Caco-2 (cell line): ENCODE measurements around the gene ASB10. TPM values are rescaled to one million over a fixed set of nuclear protein-coding genes. Genes with fewer than 3 reads are reported as not detected.

Source experiments
- BruUV-seq: library from RNA; stranded (reverse); fragments of 400-500 nt; replicated peaks from 2 replicates; lab custom pipeline; 2021; lab: Mats Ljungman, UMichigan
- CTCF ChIA-PET: fragments of 300-600 bp; sonication (Branson Sonifier 250); formaldehyde crosslinking; loops from one replicate; lab custom pipeline; 2022; ENCODE audit warnings: antibody characterized with exemption; lab: Charles Lee
- POLR2A ChIA-PET: fragments of 300-600 bp; sonication (Branson Sonifier 250); formaldehyde crosslinking; loops from one replicate; lab custom pipeline; 2022; ENCODE audit warnings: antibody characterized with exemption; lab: Charles Lee
- DNase-seq, 2 experiments: peaks; one replicate each; pipeline versions ENCODE4 v3.0.0 to v3.0.0-alpha.2; 2020 to 2022
- H3K27me3 ChIP-seq: replicated peaks from 2 replicates; pipeline ENCODE4 v1.6.0; 2011; ENCODE audit warnings: low read length; ENCODE audit not compliant: control insufficient read depth, insufficient read depth
- H3K36me3 ChIP-seq: 2 replicates; pipeline ENCODE4 v1.5.1; 2011; ENCODE audit warnings: low read length; ENCODE audit not compliant: control insufficient read depth, insufficient read depth
- H3K4me1 ChIP-seq: fragments of 250-450 bp; sonication (Bioruptor Pico); 2 replicates; pipeline ENCODE4 v1.5.1; 2020; ENCODE audit warnings: mild to moderate bottlenecking
- H3K4me3 ChIP-seq: 2 replicates; pipeline ENCODE4 v1.5.1; 2011; ENCODE audit warnings: low read depth, mild to moderate bottlenecking, control low read depth, low read length
- H3K9me3 ChIP-seq: fragments of 250-450 bp; sonication (Bioruptor Pico); 2 replicates; pipeline ENCODE4 v1.5.1; 2020; ENCODE audit warnings: mild to moderate bottlenecking, moderate library complexity
- H3K27ac Mint-ChIP-seq: one replicate; pipeline ENCODE4 v1.8.0; 2022; ENCODE audit warnings: mixed read lengths; ENCODE audit not compliant: unreplicated experiment
- H3K27me3 Mint-ChIP-seq: one replicate; pipeline ENCODE4 v1.8.0; 2022; ENCODE audit warnings: mixed read lengths; ENCODE audit not compliant: insufficient read depth, unreplicated experiment
- H3K36me3 Mint-ChIP-seq: one replicate; pipeline ENCODE4 v1.8.0; 2022; ENCODE audit warnings: mild to moderate bottlenecking, mixed read lengths; ENCODE audit not compliant: insufficient read depth, unreplicated experiment
- H3K4me1 Mint-ChIP-seq: one replicate; pipeline ENCODE4 v1.8.0; 2022; ENCODE audit warnings: low read depth, mixed read lengths; ENCODE audit not compliant: unreplicated experiment
- H3K4me3 Mint-ChIP-seq: one replicate; pipeline ENCODE4 v1.8.0; 2022; ENCODE audit warnings: mild to moderate bottlenecking, moderate library complexity, mixed read lengths; ENCODE audit not compliant: unreplicated experiment
- H3K9me3 Mint-ChIP-seq: one replicate; pipeline ENCODE4 v1.8.0; 2022; ENCODE audit warnings: mixed read lengths; ENCODE audit not compliant: unreplicated experiment
- intact Hi-C: fragments of 100-400 bp; cut with micrococcal nuclease; formaldehyde crosslinking; loops from one replicate; pipeline ENCODE4 v1.10.0; 2022; ENCODE audit not compliant: unreplicated experiment
- total RNA-seq: library from RNA; stranded (reverse); gene quantifications from 2 replicates; pipeline ENCODE4 v1.2.3, GENCODE V29; 2022
- TF ChIP-seq, protein P1 (sequence below), 2 experiments: fragments of 200-600 bp in 1 of 2; IDR thresholded peaks; 1 replicate in 1 of 2; 2 replicates in 1 of 2; pipeline versions ENCODE4 v1.5.1 to v1.8.0; 2011 to 2022; ENCODE audit warnings: antibody characterized with exemption in 1 of 2, control low read depth in 1 of 2, inconsistent platforms in 1 of 2, low read depth in 1 of 2, low read length in 1 of 2, mild to moderate bottlenecking in 1 of 2, moderate library complexity in 1 of 2; ENCODE audit not compliant: insufficient read depth in 1 of 2, severe bottlenecking in 1 of 2, unreplicated experiment in 1 of 2

ASB10 gene
- total RNA-seq, 1 experiment from 2014 or later = not detected

DNA sequence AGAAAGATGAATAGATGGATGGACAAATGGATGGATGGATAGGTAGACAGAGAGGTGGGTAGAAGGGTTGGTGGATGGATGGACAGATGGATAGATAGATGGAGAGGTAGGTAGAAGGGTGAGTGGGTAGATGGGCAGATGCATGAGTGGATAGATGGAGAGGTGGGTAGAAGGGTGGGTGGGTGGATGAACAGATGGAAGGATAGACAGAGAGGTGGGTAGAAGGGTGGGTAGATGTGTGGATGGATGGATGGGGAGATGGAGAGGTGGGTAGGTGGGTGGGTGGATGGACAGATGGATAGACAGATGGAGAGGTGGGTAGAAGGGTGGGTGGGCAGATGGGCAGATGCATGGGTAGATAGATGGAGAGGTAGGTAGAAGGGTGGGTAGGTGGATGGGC is 10.9 kb upstream of the ASB10 start:
- no peak overlapping the region for H3K27ac Mint-ChIP-seq
- Histone ChIP-seq H3K36me3 (no peaks in the 10 kb centered on the region), H3K4me3 (no peak overlapping the region), H3K9me3 (no peaks in the 10 kb centered on the region), H3K4me1 (no peaks in the 10 kb centered on the region), H3K27me3 (0 out of 2 replicates have a peak, but pooled peaks cover 3% of the 10 kb centered on the region)
- ChIA-PET CTCF (no interaction called here), POLR2A (no interaction called here)
- DNase-seq = no peak
- H3K4me3 Mint-ChIP-seq = no peak overlapping the region
- no TSS peak for BruUV-seq
- TF ChIP-seq, protein P1, sequence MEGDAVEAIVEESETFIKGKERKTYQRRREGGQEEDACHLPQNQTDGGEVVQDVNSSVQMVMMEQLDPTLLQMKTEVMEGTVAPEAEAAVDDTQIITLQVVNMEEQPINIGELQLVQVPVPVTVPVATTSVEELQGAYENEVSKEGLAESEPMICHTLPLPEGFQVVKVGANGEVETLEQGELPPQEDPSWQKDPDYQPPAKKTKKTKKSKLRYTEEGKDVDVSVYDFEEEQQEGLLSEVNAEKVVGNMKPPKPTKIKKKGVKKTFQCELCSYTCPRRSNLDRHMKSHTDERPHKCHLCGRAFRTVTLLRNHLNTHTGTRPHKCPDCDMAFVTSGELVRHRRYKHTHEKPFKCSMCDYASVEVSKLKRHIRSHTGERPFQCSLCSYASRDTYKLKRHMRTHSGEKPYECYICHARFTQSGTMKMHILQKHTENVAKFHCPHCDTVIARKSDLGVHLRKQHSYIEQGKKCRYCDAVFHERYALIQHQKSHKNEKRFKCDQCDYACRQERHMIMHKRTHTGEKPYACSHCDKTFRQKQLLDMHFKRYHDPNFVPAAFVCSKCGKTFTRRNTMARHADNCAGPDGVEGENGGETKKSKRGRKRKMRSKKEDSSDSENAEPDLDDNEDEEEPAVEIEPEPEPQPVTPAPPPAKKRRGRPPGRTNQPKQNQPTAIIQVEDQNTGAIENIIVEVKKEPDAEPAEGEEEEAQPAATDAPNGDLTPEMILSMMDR (IDR thresholded peaks at IDR 0.05; ENCODE audit: insufficient read depth in 1 of 2, low read depth in 1 of 2, low read length in 1 of 2, severe bottlenecking in 1 of 2, unreplicated experiment in 1 of 2) = no peak
- intact Hi-C loops = no loop called here
- H3K9me3 Mint-ChIP-seq = no peaks in the 10 kb centered on the region
- no peaks in the 10 kb centered on the region for H3K36me3 Mint-ChIP-seq
- no peaks in the 10 kb centered on the region for H3K4me1 Mint-ChIP-seq
- peaks cover 11% of the 10 kb centered on the region for H3K27me3 Mint-ChIP-seq

DNA sequence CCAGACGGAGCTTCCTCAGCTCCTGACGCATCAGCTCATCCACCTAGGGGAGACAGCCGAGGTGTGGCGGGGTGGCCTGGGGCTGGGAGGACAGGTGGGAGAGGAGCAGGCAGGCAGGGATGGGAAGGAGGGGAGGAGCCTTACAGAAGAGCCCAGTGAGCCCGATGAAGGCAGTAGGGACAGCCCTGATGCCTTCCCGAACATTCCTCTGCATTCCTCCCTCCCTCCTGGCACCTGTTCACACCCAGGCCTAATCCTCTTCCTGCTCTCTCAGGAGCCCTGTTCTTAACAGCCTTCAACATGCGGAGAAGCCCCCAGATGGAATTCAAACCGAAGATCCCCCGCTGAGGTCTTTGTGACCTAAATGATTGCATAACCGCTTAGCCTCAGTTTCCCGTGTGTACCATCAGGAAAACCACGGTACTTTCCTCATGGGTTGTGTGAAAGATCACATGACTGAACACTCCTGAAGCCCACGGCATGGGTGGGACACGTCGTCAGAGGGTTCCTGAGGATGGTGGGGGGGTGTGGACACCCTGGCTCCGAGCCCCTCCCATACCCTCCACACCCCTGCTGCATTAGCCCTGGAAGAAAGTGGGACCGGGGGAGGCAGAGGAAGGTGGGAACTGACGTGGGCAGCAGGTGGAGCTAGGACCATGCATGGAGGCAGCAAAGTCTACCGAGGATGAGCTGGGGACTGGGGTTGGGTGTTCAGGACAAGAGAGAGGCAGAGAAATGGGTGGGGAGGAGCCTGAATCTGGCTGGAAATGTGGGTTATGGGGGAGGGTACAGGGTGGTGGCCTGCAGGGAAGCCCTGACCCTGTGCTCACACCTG is 8.8 kb upstream of the ASB10 start:
- no TSS peak for BruUV-seq
- Histone ChIP-seq H3K9me3 (no peaks in the 10 kb centered on the region), H3K27me3 (peaks cover 3% of the 10 kb centered on the region; the same call in 1 of the 2 replicates), H3K4me1 (no peaks in the 10 kb centered on the region), H3K36me3 (no peaks in the 10 kb centered on the region), H3K4me3 (no peak overlapping the region)
- intact Hi-C loops = no loop called here
- no peak overlapping the region for H3K27ac Mint-ChIP-seq
- ChIA-PET POLR2A (no interaction called here), CTCF (interaction anchor here (1.1 kb wide), 1 partner anchor 28 kb away, joined by 3 read pairs; the partner anchor contains the start of gene GBX1)
- H3K4me1 Mint-ChIP-seq = no peaks in the 10 kb centered on the region
- no peaks in the 10 kb centered on the region for H3K36me3 Mint-ChIP-seq
- H3K4me3 Mint-ChIP-seq = no peak overlapping the region
- no peaks in the 10 kb centered on the region for H3K9me3 Mint-ChIP-seq
- TF ChIP-seq, protein P1 (IDR thresholded peaks at IDR 0.05; ENCODE audit: insufficient read depth in 1 of 2, low read depth in 1 of 2, low read length in 1 of 2, severe bottlenecking in 1 of 2, unreplicated experiment in 1 of 2) = no peak
- DNase-seq = no peak
- peaks cover 7% of the 10 kb centered on the region for H3K27me3 Mint-ChIP-seq

DNA sequence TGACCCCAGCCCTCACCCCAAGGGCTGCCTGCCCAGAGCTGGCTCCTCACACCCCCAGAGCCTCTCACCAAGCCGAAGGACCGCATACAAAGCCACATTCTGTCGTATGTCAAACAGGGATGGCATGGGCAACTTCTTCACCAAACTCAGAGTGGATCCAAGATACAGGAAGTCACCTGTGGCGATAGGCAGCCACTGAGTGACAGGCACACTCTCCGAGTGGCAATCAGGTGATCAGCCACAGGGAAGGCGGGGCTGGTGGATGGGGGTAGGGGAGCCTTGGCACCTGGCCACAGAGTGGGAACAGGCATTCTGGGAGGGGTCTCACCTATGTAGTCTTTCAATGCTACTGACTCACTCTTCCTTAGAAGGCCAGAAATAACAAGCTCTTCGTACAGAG is 7.1 kb upstream of the ASB10 start:
- POLR2A ChIA-PET = no interaction called here
- H3K4me3 ChIP-seq = no peak overlapping the region
- no peak overlapping the region for H3K27ac Mint-ChIP-seq
- H3K4me3 Mint-ChIP-seq = no peak overlapping the region
- no peaks in the 10 kb centered on the region for H3K4me1 Mint-ChIP-seq
- DNase-seq = no peak
- intact Hi-C loops = no loop called here
- CTCF ChIA-PET = interaction anchor here (0.7 to 1.1 kb wide), 2 partner anchors 27 to 176 kb away, joined by 3 read pairs; partner anchors contain the start of gene GBX1
- H3K9me3 Mint-ChIP-seq = no peaks in the 10 kb centered on the region
- BruUV-seq = no TSS peak
- peaks cover 12% of the 10 kb centered on the region for H3K27me3 Mint-ChIP-seq
- H3K4me1 ChIP-seq = no peaks in the 10 kb centered on the region
- TF ChIP-seq, protein P1 (IDR thresholded peaks at IDR 0.05; ENCODE audit: insufficient read depth in 1 of 2, low read depth in 1 of 2, low read length in 1 of 2, severe bottlenecking in 1 of 2, unreplicated experiment in 1 of 2) = no peak
- H3K36me3 ChIP-seq = no peaks in the 10 kb centered on the region
- H3K27me3 ChIP-seq = peaks cover 3% of the 10 kb centered on the region; the same call in 1 of the 2 replicates
- H3K9me3 ChIP-seq = no peaks in the 10 kb centered on the region
- H3K36me3 Mint-ChIP-seq = no peaks in the 10 kb centered on the region
